EH (cell line): ENCODE measurements around the gene PLXNA2.

Source experiments
- DNase-seq: peaks from one replicate; pipeline ENCODE4 v3.0.0-alpha.2; 2015; ENCODE audit warnings: low read depth

Gene PLXNA2

DNA sequence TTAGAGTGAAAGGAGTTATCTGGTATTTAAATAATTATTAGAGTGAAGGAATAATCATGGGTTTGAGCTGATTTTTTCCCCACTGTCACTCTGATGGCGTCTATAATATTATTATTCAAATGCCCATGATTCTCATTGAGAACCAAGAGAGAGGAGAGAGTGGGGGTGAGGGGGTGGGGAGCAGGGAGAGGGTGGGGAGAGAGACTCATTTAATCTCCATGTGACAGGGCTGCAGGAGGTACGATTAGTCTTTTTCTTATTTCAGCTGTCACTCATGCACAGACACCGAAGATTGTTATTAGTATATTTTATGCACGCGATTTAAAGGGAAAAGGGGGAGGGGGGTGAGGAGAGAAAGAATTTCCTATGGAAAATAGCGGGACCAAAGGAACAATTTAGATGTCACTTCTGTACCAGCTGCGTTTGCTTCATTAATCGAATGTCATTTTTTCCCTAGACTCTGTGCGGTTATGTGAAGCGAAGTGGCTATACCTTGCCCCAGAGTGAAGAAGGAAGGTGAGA lies 19.9 kb downstream of the PLXNA2 start:
- DNase-seq: no peak

DNA sequence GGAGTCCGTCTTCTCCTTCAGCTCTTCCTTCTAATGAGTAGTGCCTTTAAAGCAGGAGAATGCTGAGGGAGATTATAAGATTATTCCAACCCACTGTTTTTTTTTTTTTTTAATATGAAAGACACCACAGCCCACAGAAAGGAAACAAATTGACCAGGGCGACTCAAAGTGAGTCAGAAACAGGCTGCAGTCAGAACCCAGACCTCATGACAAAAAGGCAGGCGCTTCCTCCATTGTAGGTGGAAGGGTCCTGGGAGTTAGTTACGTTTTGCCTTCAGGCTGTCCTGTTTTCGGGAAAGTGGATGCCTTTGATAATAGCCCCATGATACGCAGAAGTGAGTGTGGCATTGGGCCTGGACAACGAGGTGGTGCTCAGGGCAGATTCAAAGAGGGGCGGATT lies 21.0 kb downstream of the PLXNA2 start:
- DNase-seq: peak; percentile 69

DNA sequence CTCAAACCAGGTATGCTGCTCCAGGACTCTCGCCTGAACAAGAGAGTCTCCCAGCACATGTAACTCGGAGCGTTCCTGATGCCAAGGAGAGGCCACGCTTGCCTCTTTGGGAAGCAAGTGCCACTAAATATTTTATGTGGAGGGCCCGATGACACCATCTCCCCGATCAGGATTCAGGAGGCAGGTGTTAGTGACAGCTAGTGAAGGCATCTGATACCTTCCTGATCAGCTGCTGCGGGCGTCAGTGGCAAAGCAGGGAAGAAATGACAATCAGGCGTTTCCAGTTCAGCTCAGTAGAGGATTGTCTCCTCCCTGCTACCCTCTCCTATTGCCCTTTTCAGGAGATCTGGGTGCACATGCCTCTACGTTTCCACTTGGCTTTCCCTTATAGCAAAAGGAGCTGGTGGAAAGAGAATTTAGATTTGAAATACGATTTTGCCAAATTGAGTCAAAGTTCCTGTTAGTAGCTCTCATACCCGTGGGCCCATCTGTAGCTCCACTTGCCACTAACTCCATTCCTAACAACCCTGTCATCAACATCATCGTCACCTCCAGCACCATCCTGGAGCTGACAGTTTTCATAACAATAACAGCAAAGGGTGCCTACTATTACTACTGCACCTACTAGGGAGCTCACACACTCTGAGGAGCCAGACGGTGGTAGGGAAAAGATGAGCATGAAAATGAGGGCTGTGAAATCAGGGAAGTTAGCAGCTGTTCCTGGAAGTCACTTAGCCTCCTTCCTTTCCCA lies 21.6 kb downstream of the PLXNA2 start:
- DNase-seq: peak; percentile 60

DNA sequence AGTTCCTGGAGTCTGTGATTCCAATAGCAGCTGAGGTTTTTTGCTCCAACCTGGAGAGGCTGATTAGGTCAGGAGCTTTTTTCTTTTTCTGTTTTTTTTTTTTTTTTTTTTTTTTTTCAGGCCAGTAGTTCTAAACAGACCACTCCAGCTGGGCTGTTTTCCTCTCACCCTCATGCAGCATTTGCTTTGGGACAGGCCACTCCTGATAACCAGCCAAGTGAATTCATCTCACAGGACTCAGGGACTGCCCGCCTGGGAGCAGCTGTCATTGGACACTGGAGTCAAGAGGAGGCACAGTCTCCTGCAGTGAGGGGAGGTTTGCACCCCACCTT lies 22.9 kb downstream of the PLXNA2 start:
- DNase-seq: no peak

DNA sequence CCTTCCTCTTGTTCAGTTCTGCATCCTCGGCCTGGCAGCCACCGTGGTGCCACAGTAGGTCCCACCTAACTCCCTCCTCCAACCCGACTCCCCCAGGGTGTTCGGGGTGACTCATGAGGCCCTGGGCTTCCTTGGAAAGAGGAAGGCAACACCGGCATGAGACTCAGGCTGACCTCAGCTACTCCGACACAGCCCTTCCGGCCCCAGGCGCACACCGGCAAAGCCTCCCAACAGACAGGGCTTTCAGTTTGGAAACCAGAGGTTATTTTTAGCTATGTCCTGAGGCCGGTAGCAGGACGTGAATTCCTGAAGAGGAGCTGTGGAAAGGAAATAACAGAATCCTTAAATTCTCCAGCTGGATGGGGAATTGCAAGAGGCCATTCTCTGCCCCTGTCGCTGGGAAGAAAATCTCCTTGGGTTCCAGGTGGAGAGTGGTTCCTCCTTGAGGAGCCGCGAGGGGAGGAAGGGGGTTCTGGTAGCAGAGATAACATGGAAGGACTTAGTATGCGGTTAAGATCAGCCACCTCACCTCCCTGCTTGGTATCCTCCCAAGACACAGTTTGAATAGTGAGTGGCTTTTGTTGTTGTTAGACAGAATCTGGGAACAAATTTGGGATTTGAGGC lies 24.4 kb downstream of the PLXNA2 start:
- peak; percentile 90 for DNase-seq

DNA sequence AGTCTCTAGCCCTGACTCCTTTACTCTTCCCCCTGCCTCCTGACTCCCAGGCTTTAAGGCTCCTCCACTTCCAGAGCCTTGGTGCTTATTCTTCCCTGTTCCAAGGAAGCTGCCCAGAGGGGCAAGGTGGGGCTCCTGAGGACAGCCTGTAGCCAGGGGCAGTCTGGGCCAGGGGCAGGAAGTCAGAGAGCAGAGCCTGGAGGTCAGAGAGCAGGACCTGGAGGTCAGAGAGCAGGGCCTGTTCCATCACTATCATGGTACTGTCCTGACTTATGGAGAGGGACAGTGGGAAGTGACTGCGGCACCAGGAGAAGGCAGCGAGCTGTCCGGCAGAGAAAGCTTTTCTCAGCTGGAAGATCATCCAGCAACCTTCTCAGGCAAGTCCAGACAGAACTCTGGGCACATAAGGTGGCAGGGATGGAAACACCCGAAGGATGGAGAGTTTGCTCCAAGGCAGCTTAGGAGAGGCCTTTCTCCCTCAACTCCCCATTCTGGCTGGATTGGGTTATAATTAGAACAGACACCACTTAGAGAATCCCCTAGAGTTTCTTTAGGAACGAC lies 25.0 kb downstream of the PLXNA2 start:
- DNase-seq: no peak

DNA sequence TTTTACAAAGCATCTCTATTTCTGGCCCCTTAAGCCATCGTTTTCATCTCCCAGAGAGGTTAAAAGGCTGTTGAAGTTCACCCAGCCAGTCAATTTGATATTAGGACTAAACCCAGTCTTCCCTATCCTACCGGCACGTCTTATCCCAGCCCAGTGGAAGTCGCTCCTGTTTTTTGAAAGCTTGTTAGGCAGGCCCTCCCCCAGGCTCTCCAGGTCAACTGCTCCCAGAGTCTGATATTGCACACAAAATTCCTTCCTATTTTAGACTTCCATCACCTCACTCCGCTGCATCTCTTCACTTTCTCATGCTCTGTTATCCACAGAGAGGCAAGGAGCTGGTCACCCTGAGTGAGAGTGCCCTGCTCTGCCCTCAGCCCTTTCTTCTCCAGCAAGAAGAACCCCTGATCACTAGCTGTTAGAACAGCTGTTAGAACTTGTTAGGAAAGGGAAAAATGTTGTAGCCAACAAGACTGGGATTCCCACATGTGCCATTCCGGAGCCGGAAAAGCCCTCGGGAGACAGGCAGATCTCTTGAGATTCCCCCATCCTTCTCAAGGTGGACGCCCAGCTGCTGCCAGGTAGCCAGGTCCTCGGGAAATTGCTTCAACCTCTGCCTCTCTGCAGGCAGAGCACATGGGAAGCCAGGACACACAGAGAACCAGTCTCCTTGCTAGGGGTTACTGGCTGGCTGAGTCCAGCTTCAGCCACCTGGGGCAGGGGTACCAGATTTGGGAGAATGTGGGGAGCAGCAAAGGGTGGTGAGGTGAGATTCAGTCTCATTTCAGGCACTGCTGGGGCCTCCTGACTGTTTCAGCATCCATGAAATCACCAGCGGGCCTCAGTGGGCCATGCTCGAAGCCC lies 25.7 kb downstream of the PLXNA2 start:
- no peak for DNase-seq

DNA sequence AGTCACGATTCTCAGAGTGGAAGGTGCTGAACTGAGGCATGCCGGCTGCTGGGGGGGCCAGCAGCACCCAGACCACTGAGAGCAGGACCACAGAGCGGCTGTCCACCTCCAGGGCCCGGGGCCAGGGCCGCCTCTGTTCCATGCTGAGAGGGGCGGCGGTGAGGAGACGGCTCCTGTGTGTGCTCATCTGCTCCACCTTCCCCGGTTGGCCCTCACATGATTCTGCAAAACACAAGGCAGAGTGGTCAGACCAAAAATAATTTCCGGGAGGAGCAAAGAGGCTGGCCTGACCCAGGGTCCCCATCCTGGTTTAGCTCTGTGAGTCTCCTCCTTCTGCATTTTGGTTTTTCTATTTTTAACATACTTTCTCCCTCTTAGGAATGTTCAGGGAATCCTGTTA lies 26.4 kb downstream of the PLXNA2 start:
- DNase-seq: peak; percentile 44

DNA sequence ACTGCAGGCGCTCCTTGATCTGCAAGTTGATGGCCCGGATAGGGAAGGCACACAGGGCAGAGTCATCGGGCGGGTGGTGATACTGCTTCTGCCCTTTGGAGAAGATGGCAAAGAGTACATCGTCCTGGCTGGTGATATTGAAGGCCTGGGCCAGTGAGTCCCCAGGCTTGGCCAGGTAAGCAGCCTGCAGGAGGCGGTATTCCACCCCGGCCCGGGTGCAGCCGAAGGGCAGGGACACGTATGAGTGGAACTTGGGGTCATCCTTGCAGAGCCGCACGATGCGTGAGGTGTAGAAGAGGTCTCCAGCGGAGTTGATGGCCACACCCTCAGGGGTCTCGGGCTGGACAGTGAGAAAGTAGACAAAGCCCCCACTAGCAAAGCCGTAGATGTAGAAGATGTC lies 27.4 kb downstream of the PLXNA2 start:
- DNase-seq: no peak

DNA sequence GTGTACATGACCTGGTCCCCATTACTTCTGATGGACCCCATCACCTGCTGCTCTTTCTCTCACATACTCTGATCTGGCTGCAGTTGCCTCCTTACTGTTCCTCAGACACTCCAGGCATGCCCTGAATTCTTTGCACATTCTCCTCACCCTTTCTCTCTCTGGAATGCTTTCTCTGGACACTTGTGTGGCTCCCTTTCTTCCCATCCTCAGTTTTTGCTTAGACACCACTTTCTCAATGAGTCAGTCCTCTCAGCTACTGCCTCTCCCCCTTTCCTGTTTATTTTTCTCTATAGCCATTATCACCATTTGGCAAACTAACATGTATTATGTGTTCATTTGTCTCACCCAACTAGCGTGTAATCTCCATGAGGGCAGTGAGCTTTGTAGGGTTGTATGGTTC lies 28.1 kb downstream of the PLXNA2 start:
- DNase-seq: peak; percentile 94

DNA sequence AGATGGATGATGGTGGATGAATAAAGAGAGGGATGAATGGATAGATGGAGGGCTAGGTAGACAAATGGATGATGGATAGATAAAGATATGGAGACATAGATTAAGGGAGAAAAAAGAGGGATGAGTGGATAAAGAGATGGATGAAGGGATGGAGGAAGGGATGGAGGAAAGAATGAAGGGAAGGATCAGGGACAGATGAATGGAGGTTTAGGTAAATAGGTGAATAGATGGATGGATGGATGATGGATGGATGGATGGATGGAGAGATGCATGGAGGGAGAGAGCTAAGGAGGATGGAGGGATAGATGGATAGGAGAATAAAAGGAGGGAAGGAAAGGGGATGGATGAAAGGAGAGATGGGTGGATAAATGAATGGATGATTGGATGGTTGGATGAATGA lies 28.8 kb downstream of the PLXNA2 start:
- DNase-seq: no peak

DNA sequence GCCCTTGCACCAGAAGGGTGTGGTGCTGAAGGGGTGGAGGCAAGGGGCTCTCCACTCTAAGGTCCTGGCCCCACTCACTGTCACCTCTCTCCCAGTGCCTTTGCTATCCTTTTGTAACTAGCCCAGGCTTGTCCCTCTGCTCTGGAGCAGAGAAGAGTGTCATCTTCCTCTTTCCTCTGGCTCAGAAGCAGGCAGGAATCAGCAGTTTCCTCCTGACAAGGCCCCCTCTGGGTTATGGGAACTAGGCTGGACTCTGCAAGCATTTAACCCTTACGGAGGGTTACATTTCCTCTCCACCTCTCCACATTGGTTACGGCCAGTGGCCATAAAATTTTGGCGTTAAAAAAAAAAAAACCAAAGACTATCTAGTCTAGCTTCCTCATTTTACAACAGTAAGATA lies 30.4 kb downstream of the PLXNA2 start:
- DNase-seq: no peak

DNA sequence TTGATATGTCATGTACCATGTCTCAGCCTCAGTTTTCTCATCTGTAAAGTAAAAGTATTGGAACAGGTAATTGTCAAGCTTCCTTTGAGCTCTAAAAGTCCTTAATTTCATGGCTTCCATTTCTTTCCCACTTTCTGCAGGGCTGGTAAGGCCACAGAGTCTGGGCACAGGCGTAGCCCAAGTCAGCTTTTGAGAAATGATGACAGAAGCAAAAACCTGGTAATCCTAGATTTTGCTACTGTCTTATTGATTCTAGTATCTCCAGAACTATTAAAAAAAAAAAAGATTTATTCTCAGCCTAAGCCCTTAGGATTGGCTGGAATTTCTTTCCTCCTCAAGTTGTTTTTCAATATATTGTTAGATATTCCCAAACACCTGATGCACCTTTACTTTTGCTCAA lies 31.3 kb downstream of the PLXNA2 start:
- DNase-seq: no peak

DNA sequence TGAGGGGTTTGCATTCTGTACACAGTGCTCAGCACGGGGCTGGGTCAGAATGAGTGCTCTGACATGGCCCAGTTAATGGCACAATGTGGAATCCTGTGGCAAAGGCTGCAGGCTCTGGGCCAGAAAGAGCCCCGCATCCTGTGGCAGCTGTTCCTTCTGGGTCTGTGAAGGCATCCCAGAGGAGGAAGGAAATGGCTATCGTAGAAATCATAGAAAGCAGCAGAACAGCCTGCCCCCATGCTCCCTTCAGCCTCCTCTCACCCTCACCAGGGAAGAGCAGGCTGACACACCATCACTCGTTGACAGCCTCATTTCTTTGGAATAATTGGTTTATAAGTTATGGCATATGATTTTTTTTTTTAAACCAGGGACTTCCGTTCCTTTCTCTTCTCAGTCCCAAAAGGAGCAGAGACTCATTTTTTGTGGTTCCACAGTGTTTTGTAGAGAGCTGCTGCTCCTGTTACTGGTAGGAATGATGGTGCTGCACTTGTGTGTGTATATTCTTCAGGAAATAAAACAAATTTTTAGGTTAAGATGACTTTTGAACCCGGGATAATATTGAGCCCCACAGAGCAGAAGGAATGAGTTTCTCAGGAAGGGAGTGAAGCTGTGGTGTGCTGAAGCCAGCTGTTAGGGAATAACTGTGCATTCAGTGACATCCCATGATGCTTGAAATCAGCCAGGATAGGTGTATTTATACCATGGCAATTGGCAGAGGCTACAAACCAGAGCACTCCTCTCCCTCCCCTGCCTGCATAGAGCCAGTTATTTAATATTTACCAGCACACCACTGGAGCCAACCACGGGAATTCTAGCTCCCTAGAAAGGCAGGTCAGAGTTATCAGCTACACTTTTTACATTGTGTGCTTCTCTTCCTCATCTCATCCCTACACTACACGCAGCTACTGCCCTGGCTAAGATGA lies 32.0 kb downstream of the PLXNA2 start:
- peak; percentile 74 for DNase-seq

DNA sequence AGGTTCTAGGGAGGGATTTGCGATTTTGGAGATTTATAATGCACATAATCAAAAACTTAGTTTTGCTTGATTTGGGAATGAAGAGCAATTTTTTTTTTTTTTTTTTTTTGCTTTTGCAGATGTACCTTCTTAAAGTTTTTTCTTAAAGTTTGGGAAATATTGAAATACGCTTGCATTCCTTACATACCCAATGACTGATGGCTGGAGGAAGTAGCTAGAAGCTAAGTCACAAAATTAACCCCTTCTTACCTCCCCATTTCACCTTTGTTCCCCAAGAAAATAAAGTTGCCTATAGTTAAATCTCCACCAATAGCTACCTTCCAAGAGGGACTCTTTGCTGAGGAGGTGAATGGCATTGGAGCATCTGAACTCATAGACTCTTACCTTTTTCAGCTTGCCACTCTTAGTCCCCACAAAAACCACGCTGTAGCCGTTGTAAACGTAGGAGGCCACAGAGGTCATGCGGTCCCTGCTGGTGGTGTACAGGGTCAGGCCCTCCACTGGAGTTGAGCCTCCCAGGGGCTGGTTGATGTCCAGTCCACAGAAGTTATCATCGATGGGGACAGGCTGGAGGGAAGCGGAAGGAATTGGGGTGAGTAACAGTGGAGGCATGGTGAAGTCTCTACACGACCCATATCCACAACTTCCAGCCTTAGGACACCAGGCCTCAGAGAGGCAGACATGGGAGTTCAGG lies 34.1 kb downstream of the PLXNA2 start:
- DNase-seq: peak; percentile 34

DNA sequence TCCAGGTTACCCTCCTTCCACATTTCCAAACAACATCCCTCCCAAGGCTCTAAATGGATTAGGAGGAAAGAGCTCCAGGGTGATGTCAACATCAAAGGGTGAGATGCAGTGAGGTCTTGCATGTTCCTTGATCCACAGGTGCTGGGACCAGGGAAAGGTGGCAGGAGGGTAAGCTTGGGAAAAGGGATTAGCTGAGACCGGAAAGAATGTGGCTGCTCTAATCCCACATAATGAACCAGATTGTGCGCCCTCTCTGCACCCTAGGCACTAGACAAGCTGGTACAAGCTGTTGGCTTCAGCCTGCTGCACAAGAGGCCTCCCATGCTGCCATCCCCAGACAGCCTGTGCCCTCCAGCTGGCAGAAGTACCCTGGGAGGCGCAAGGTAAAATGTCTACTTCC lies 34.9 kb downstream of the PLXNA2 start:
- DNase-seq: no peak

DNA sequence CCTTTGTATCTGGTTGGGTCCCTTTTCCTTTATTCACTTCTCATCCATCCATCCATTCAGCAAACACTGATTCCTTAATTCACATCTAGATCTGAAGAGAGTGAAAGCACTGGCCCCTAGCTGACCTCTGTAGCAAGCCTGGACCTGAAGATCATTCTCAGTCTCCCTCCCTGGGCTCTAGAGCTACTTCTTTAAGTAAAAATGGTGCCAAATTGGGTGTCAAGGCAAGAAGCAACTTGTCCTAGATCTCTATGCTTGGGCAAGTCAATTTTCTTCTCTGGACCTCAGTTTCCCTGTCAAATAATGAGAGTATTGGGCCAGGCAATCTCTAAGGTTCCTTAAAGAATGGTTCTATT lies 36.1 kb downstream of the PLXNA2 start:
- DNase-seq: no peak

DNA sequence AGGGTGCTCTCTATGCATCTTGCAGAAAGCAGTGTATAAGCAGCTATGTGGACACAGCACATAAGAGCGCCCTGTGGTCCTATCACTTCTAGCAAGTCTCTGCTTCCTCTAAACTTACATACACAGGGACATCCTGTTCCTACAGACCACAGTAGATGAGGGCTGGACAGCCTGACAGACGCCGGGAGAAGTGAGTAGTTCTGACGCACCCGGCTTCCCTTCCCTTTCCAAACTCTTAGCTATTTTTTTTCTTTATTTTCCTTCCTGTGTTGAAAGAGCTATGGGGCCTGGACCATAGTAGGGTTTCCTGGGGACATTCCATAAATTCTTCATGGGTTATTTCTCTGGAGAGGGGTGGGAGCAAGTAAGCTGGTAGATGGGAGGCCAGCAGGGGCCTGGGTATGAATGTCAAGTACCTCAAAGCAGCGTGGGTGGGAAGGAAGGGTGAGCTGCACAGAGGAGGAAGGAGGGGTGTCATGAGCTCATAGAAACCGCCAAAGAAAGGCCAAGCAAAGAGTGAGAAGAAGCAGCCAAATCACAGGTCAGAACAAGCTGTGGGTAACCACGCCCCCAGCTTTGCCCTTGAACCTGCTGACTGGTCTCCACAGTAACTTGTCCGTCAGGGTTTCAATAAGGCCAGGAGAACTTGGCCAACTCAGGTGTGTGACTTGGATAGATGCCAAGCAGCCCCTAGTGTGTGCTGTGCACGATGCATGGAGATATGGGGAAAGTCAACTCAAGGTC lies 36.6 kb downstream of the PLXNA2 start:
- peak; percentile 96 for DNase-seq

DNA sequence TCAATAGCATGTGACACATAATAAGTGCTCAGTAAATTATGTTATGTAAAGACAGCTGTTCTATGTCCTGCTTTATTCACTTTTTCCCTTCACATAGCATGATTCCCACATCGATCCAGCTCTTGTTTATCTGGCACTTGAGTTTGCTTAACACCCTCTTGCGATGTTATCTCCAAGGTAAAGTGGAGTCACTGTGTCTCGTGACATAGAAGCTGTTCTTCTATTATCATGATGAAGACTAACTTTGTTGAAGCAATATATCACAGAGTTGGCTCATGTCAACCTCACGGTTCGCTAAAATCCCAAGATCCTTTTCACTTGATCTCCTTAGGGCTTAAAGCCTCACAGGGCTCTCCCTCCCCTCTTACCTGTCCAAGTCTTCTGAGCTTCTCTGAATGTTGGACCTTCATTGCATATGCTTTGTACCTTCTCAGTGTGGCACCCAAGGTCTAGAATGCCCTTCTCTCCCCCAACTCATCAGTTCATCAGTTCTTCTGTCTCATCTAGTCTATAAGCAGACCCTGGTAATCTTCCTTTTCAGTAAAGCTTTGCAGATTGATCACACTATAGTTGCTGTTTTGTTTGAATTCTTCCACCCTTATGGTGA lies 38.0 kb downstream of the PLXNA2 start:
- DNase-seq: no peak
